Measurements from ENCODE around the gene CRTC2.
"Not testable (repeated sequence)": the region's sequence is repeated elsewhere in the genome, so short reads cannot be mapped to it uniquely, and the experiment has no call there.

CRTC2 gene

DNA sequence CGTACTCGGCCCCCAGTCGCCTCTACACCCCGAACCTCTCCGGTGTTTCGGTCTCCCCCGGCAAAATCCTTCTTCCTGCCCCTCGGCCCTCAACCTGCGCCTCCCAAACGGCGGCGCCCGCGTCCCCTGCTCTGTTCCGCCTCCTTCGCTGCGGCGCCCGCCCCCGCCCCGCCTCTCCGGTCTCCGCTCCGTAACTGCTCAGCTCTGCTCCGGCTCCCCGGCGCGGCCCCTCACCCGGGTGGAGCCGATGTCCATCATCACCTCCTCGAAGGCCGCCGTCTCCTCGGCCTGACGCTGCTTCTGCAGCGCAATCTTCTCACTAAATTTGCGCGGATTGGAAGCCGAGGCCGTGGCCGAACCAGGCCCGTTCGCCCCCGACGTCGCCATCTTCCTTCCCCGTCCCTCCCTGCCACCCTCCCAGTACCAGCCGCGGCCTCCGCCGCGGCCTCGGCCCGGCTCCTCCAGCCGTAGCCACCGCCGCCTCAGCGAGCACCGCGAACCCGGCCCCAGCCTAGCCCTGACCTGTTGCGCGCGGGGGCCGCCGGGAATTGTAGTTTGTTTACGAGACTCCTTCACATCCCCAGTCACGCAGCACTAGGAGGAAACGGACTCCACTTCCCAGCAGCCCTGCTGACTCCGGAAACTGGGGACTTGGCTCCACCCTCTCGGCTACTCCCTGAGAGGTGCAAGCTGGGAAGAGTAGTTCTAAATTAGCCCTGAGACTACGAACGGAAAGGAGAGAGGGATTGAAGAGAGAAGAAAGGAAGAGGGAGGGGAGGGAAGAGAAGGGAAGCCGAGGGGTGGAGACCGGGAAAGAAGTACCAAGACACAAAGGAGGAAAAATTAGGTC lies at the start of gene CRTC2:
Gene CRTC2 (minus strand): TSS at position 502 of the 850 bp plus-strand sequence. CDS start 115 bp downstream, at position 387.
- peak; percentile 98 for DNase-seq

DNA sequence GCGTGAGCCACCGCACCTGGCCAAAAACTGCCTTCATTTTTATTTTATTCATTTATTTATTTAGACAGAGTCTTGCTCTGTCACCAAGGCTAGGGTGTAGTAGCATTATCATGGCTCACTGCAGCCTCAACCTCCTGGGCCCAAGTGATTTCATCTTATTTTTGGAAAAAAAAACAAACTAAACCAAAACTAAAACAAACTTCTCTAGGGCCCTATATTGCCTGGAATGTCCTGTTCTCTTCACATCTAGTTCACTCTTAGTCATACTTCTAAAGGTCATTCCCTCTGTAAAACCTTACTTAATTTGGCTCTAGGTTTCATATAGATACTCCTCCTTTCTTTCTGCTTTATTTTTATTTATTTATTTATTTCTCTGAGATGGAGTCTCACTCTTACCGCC lies 47.7 kb upstream of the CRTC2 start:
- DNase-seq = no peak

GRCh38 chr1:154000420-154000819 lies 42.0 kb upstream of the CRTC2 start:
- no peak for DNase-seq

GRCh38 chr1:153996882-153997281 lies 38.5 kb upstream of the CRTC2 start:
- not testable (repeated sequence) for DNase-seq

DNA sequence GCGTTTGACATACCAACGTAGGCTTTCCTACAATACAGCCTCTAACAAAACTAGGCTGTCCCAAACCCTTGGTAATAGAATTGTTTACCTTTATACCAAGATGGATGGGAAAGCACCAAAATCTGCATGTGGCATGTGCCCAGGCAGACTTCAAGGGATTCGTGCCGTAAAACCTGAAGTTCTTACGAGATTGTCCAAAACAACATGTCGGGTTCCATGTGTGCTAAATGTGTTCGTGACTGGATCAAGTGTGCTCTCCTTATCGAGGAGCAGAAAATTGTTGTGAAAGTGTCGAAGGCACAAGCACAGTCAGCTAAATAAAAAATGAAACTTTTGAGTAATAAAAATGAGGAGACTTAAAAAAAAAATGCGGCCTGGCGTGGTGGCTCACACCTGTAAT lies 37.2 kb upstream of the CRTC2 start:
- no peak for DNase-seq

GRCh38 chr1:153995202-153995601 lies 36.8 kb upstream of the CRTC2 start:
- no peak for DNase-seq

DNA sequence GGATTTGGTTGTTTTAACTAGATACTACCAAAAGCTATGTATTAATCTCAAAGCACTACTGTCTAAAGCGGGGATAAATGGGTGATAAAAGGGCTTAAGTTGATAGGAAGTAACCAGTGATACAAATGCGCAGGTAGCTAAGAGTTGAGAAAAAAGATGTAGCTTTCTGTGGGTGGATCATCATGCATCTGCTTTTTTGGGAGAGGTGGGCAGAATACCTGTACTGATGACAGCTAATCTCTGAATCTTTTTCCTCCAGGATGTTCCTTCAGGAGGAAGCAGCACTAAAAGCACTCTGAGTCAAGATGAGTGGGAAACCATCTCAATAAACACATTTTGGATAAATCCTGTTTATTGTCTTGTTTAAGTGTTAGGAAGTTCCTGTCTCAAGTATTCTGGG lies 33.4 kb upstream of the CRTC2 start:
- no peak for DNase-seq

GRCh38 chr1:153991151-153991630 lies 32.8 kb upstream of the CRTC2 start:
- DNase-seq = no peak

- DNase-seq = peak; percentile 99
These were observed 32.2 kb upstream of the CRTC2 start, which contains the start of gene RPS27 for GRCh38 chr1:153990468-153991150. RPS27 (plus strand) TSS chr1:153990762; CDS start chr1:153990797, 35 bp downstream.

- DNase-seq = no peak
These were observed 29.2 kb upstream of the CRTC2 start for GRCh38 chr1:153987621-153988020.

DNA sequence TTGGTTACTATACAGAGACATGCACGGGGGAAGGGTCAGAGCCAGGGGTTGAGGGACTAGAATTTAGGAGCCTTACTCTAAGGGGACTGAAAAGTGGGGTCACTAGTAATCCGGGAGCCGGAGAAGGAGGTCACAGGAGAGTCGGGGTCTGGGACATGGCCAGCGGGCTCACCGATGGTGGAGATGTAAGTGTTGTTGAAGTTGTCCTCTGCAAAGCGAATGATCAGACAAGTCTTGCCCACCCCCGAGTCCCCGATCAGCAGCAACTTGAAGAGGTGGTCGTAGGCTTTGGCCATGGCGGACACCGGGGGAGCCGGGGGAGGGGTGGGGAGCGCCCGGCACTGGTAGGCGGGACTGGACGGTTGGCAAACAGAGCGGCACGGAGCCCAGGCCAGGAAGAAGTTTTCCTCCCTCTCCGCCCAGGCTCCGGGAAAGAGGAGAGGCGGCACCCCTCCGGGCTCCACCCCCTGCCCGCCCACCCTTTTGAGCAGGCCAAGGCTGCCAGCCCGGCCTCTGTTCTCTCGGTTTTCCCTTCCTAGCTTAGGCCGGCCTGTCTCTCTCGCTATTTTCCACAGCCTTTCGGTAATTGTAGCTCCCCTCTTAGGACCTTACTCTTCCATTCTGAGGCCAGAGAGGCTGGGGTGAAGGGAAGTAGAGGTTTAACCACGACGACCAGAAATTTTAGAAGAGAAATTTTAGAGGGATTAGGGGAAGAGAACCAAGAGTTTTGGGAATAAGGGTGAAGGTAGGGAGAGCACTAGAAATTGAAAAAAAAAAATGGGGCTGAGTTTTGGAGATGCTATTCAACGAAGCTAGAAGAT lies 27.7 kb upstream of the CRTC2 start, which contains the start of gene RAB13:
Gene RAB13 (minus strand): TSS at position 399 of the 821 bp plus-strand sequence. CDS start 103 bp downstream, at position 296.
- peak; percentile 83 for DNase-seq

DNA sequence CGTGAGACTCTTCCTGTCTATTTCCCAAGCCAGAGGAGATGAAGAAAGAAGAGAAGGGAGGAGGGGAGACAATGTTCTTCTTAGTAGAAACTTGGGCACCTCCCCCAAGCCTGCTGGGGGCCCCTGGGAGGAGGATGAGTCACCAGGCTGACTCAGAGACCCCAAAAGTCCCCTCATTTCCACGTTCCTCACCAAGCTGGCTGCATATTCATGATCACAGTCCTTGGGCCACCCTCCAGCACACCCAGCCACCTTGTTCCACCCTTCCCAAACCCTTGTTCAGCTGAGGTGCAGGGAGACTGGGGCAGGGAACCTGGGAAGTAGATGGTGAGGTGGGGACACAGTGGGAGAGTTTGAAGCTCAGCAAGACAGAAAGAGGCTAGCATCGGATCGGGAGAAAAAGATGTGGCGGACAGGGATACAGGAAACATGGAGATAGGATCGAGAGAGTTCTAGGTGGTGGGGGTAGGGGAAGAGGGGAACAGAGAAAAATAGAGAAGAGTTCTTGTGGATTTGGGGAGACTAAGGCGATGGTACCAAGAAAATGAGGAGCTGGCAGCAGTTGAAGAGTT lies 27.0 kb upstream of the CRTC2 start:
- peak; percentile 27 for DNase-seq

DNA sequence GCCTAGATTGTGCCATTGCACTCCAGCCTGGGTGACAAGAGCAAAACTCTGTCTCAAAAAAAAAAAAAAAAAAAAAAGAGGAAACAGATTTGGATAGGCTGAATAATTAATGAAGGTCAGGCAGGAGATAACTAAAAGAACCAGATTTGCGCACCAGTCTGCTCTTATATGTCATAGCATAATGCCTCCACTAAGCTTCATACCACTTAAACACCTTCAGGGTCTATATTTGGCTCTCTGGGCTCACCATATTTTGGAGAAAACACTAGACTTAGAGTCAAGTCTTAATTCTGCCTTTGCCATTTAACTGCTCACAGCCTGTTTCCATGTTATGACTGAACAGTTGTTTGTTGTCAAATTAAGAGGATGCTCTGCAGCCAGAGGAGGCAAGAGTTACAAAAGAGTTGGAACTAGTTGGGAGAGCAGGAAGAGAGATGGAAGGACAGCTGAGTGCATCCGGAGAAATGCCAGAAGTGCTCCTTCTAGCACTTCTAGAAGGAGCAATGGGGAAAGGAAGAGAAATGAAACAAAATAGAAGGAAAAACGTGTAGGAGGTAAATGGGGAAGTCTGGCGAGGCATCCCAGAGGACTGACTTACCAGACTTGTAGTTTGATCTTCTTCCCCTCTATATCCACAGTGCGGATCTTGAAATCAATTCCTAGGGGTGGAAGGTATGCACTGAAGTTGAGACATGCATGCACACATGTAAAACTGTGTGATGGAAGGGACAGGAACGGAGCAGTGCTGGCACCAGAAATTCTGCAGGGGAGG lies 25.9 kb upstream of the CRTC2 start:
- no peak for DNase-seq

DNA sequence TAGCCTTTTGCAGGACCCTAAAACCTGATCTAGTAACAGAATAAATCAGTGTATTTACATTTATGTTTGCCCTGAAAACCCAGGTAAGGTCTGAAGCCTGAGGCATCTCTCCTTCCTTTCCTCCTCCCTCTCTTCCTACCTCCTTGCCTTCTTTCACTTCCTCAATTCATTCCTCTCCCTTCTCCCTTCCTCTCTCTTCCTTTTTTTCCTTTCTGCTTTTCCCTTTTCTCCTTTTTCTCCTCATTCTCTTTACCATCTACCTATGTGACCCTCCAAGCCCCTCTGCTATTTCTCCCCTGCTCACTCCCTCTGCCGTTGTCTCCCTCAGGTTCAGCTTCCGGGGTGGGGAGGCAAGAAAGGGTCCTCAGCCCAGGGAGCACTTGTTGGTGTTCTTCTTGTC lies 23.3 kb upstream of the CRTC2 start:
- DNase-seq = not testable (repeated sequence)

- DNase-seq = not testable (repeated sequence)
These were observed 20.7 kb upstream of the CRTC2 start for GRCh38 chr1:153979091-153979490.

GRCh38 chr1:153978274-153978909 lies 20.0 kb upstream of the CRTC2 start:
- DNase-seq = peak; percentile 35

- peak; percentile 89 for DNase-seq
These were observed 19.1 kb upstream of the CRTC2 start, which contains the start of gene JTB for GRCh38 chr1:153977250-153978240. JTB (minus strand) TSS chr1:153977674; CDS start chr1:153977252, 422 bp downstream.

DNA sequence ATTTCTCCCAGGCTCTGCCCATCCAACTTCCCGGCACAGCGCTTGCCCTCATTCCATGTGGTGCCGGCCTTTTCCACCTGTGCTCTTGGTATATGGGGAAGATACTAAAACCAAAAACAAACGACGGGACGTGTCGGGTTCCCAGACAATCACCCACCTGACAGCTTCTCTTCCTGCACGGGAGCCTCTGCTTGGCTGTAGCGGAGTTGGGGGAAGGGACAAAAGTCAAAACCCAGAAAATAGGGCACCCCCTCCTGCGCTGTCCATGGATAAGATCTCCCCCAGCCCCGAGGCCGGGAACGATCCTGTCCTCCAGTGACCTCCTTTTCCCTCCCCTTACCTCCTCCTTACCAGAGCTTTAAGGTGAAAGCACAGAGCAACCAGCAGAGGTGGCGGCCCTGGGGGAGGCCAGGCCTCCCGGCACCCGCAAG lies 18.4 kb upstream of the CRTC2 start:
- DNase-seq = peak; percentile 49

- DNase-seq = no peak
These were observed 15.1 kb upstream of the CRTC2 start for GRCh38 chr1:153973525-153973924.

DNA sequence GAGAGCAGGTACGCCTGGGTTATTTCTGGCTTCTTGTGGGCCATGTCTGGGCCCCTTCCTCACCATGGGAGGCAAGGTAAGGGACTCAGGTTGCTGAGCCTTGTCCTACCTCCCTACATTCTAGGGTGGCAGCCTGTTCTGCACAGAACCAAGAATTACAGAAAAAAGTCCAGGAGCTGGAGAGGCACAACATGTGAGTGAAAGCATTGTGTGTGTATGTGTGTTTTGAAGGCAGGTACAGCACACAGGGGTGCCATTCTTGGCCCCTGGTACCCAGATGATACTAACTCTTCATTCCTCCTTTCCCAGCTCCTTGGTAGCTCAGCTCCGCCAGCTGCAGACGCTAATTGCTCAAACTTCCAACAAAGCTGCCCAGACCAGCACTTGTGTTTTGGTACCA lies 14.7 kb upstream of the CRTC2 start:
- no peak for DNase-seq

Measured in hematopoietic multipotent progenitor cell treated with erythropoietin and hydrocortisone succinate and interleukin-3 and kit ligand, for 8 days (in vitro differentiated cells).